GM23338 (cell line): Measurements from ENCODE around the gene MTREX. TPM values are rescaled to one million over a fixed set of nuclear protein-coding genes. Genes with fewer than 3 reads are reported as not detected.
A peak's percentile ranks its signal among the peaks of the same experiment; 100 is the strongest.

Experiments used
- ATAC-seq: fragments of 200-7000 bp; cut with Tn5 transposase; 3 replicates; pipeline ENCODE4 v1.9.1; 2020
- DNase-seq: peaks from one replicate; pipeline ENCODE4 v3.0.0-alpha.2; 2015; ENCODE audit warnings: low spot score
- H2AFZ ChIP-seq: fragments of 200-600 bp; sonication (generic); 2 replicates; pipeline ENCODE4 v1.8.0; 2016; ENCODE audit warnings: antibody characterized with exemption, mild to moderate bottlenecking, moderate library complexity
- H3F3A ChIP-seq: fragments of 200-600 bp; sonication (generic); replicated peaks from 2 replicates; pipeline ENCODE4 v1.8.0; 2017; ENCODE audit warnings: antibody characterized with exemption, mixed run types, low read depth
- H3K27ac ChIP-seq: fragments of 200-600 bp; sonication (generic); 2 replicates; pipeline ENCODE4 v1.6.1; 2016; ENCODE audit warnings: low read depth
- H3K27me3 ChIP-seq: fragments of 200-600 bp; sonication (generic); 2 replicates; pipeline ENCODE4 v1.8.0; 2016; ENCODE audit warnings: mild to moderate bottlenecking, mixed run types, moderate library complexity; ENCODE audit not compliant: insufficient read depth
- H3K36me3 ChIP-seq: fragments of 200-600 bp; sonication (generic); 2 replicates; pipeline ENCODE4 v1.8.0; 2016; ENCODE audit warnings: mild to moderate bottlenecking; ENCODE audit not compliant: insufficient read depth
- H3K4me1 ChIP-seq: fragments of 200-600 bp; sonication (generic); 2 replicates; pipeline ENCODE4 v1.8.0; 2016; ENCODE audit warnings: mild to moderate bottlenecking, moderate library complexity; ENCODE audit not compliant: insufficient read depth
- H3K4me2 ChIP-seq: fragments of 200-600 bp; sonication (generic); 2 replicates; pipeline ENCODE4 v1.7.1; 2017; ENCODE audit warnings: mixed run types
- H3K4me3 ChIP-seq: fragments of 200-600 bp; sonication (generic); 2 replicates; pipeline ENCODE4 v1.6.1; 2016; ENCODE audit warnings: mixed run types
- H3K79me2 ChIP-seq: fragments of 200-600 bp; sonication (generic); replicated peaks from 2 replicates; pipeline ENCODE4 v1.8.0; 2017; ENCODE audit warnings: mild to moderate bottlenecking; ENCODE audit not compliant: insufficient read depth
- H3K9me2 ChIP-seq: fragments of 200-600 bp; sonication (generic); 2 replicates; pipeline ENCODE4 v1.8.0; 2017; ENCODE audit not compliant: insufficient read depth
- H4K20me1 ChIP-seq: fragments of 200-600 bp; sonication (generic); replicated peaks from 2 replicates; pipeline ENCODE4 v1.8.0; 2017; ENCODE audit warnings: mild to moderate bottlenecking; ENCODE audit not compliant: insufficient read depth
- H3K27ac Mint-ChIP-seq: 2 replicates; pipeline ENCODE4 v1.8.0; 2020; ENCODE audit warnings: inconsistent platforms, mild to moderate bottlenecking, moderate library complexity, mixed read lengths
- H3K27me3 Mint-ChIP-seq: 3 replicates; pipeline ENCODE4 v1.8.0; 2022; ENCODE audit warnings: low read depth, mild to moderate bottlenecking, moderate library complexity, mixed read lengths, inconsistent platforms; ENCODE audit not compliant: insufficient read depth, poor library complexity
- H3K36me3 Mint-ChIP-seq: 3 replicates; pipeline ENCODE4 v1.8.0; 2021; ENCODE audit warnings: low read depth, mild to moderate bottlenecking, inconsistent platforms, moderate library complexity, mixed read lengths
- H3K4me1 Mint-ChIP-seq: 3 replicates; pipeline ENCODE4 v1.8.0; 2020; ENCODE audit warnings: mild to moderate bottlenecking, inconsistent platforms, mixed read lengths
- H3K4me3 Mint-ChIP-seq: 3 replicates; pipeline ENCODE4 v1.8.0; 2021; ENCODE audit warnings: moderate library complexity, mild to moderate bottlenecking, inconsistent platforms, mixed read lengths
- H3K9me3 Mint-ChIP-seq: 3 replicates; pipeline ENCODE4 v1.8.0; 2020; ENCODE audit warnings: moderate library complexity, mild to moderate bottlenecking, inconsistent platforms, mixed read lengths
- CREB1 ChIP-seq: fragments of 250-450 bp; sonication (Bioruptor Pico); IDR thresholded peaks from 2 replicates; pipeline ENCODE4 v1.5.0; 2020; ENCODE audit warnings: low read depth, mild to moderate bottlenecking, moderate library complexity
- ETS1 ChIP-seq: IDR thresholded peaks from 2 replicates; pipeline ENCODE4 v1.6.1; 2016; ENCODE audit warnings: antibody characterized with exemption
- EZH2phosphoT487 ChIP-seq: fragments of 200-600 bp; sonication (generic); IDR thresholded peaks from one replicate; pipeline ENCODE4 v1.8.1; 2018; ENCODE audit warnings: antibody characterized with exemption; ENCODE audit not compliant: unreplicated experiment
- NANOG ChIP-seq: IDR thresholded peaks from 2 replicates; pipeline ENCODE4 v1.6.1; 2016; ENCODE audit warnings: antibody characterized with exemption, borderline replicate concordance
- POLR2AphosphoS5 ChIP-seq: IDR thresholded peaks from 2 replicates; pipeline ENCODE4 v1.6.1; 2016; ENCODE audit warnings: antibody characterized with exemption, low read depth
- REST ChIP-seq: IDR thresholded peaks from one replicate; pipeline ENCODE4 v1.6.1; 2018; ENCODE audit warnings: antibody characterized with exemption; ENCODE audit not compliant: unreplicated experiment
- STAT1 ChIP-seq: IDR thresholded peaks from one replicate; pipeline ENCODE4 v1.6.1; 2016; ENCODE audit warnings: antibody characterized with exemption; ENCODE audit not compliant: unreplicated experiment
- ZNF114 ChIP-seq: fragments of 250-450 bp; sonication (Bioruptor Pico); IDR thresholded peaks from 2 replicates; pipeline ENCODE4 v1.5.0; 2020; ENCODE audit warnings: mild to moderate bottlenecking, moderate library complexity
- ZNF331 ChIP-seq: fragments of 250-450 bp; sonication (Bioruptor Pico); IDR thresholded peaks from 2 replicates; pipeline ENCODE4 v1.5.0; 2020; ENCODE audit warnings: low read depth, mild to moderate bottlenecking, moderate library complexity
- long read RNA-seq: library from polyadenylated mRNA; unstranded; transcript quantifications from one replicate; pipeline ENCODE4 v2.0.0, GENCODE V29; 2020; ENCODE audit not compliant: unreplicated experiment
- polyA plus RNA-seq: library from polyadenylated mRNA; unstranded; fragments of >200 nt; fragmentation: Nextera tagmentation; extraction: Ambion mirVana; gene quantifications from 2 replicates; pipeline ENCODE4 v1.2.1, GENCODE V29; 2016
- total RNA-seq: library from RNA; depleted of rRNA; stranded (reverse); fragments of >200 nt; shearing (Covaris generic); gene quantifications from 2 replicates; pipeline ENCODE4 v1.2.3, GENCODE V29; 2014; rRNA removed

MTREX gene
- total RNA-seq (94.9 and 97.0 TPM in 2 replicates), polyA plus RNA-seq (46.3 and 47.5 TPM in 2 replicates)
- long read RNA-seq, full-length matches to known transcripts, result 10 of 24 reads
- long read RNA-seq, partial matches to known transcripts, result 8 of 24 reads
- long read RNA-seq, other reads (novel, unspliced or antisense), result 6 of 24 reads

- Mint-ChIP-seq H3K9me3 (no peaks in the 10 kb centered on the region), H3K27me3 (no peaks in the 10 kb centered on the region), H3K36me3 (peaks cover 10% of the 10 kb centered on the region; the same call in 2 of the 3 replicates), H3K4me1 (peaks cover 13% of the 10 kb centered on the region; the same call in 2 of the 3 replicates), H3K27ac (no peak within 1 kb of the TSS), H3K4me3 (no peak within 1 kb of the TSS)
- Histone ChIP-seq H3K27ac (peak within 1 kb of the TSS; percentile 93), H2AFZ (peak within 1 kb of the TSS; percentile 78), H3K27me3 (no peaks in the 10 kb centered on the region), H3K4me3 (peak within 1 kb of the TSS; percentile 66), H3F3A (no peaks in the 10 kb centered on the region), H4K20me1 (peaks cover 8% of the 10 kb centered on the region), H3K4me1 (peaks cover 18% of the 10 kb centered on the region), H3K36me3 (no peaks in the 10 kb centered on the region), H3K79me2 (peaks cover 92% of the 10 kb centered on the region), H3K9me2 (no peaks in the 10 kb centered on the region), H3K4me2 (peak within 1 kb of the TSS; percentile 91)
- peak; percentile 98 for ATAC-seq
- TF ChIP-seq STAT1 (no peak), ZNF331 (CRISPR knock-in tag) (no peak), CREB1 (CRISPR knock-in tag) (peak; percentile 91), REST (no peak), ETS1 (no peak), NANOG (no peak), POLR2AphosphoS5 (peak; percentile 74)
- peak; percentile 94 for DNase-seq
Observed at GRCh38 chr5:55307383-55308253, at the start of gene MTREX, which contains the start of gene DHX29. Gene MTREX (plus strand): TSS chr5:55307989. CDS start chr5:55308014, 25 bp downstream. Gene DHX29 (minus strand): TSS chr5:55307694. CDS start chr5:55307573, 121 bp downstream.

- no peaks in the 10 kb centered on the region for H3K79me2 ChIP-seq
- no peaks in the 10 kb centered on the region for H3K9me2 ChIP-seq
- H4K20me1 ChIP-seq, result no peaks in the 10 kb centered on the region
- Mint-ChIP-seq H3K9me3 (no peaks in the 10 kb centered on the region), H3K4me3 (no peak overlapping the region), H3K27me3 (no peaks in the 10 kb centered on the region), H3K4me1 (peaks cover 4% of the 10 kb centered on the region; the same call in 2 of the 3 replicates), H3K36me3 (peaks cover 4% of the 10 kb centered on the region; the same call in 1 of the 3 replicates), H3K27ac (no peak overlapping the region)
- H2AFZ ChIP-seq, result no peak overlapping the region
- H3K4me3 ChIP-seq, result no peak overlapping the region
- H3K36me3 ChIP-seq, result peaks cover 11% of the 10 kb centered on the region
- no peaks in the 10 kb centered on the region for H3K27me3 ChIP-seq
- H3K4me1 ChIP-seq, result no peaks in the 10 kb centered on the region; the same call in 1 of the 2 replicates
- no peaks in the 10 kb centered on the region for H3F3A ChIP-seq
- DNase-seq, result no peak
- ATAC-seq, result no peak
- H3K4me2 ChIP-seq, result no peak overlapping the region
- no peak overlapping the region for H3K27ac ChIP-seq
- TF ChIP-seq ZNF114 (CRISPR knock-in tag) (no peak), EZH2phosphoT487 (no peak), STAT1 (no peak), NANOG (no peak), REST (no peak), ETS1 (no peak), POLR2AphosphoS5 (no peak), CREB1 (CRISPR knock-in tag) (no peak), ZNF331 (CRISPR knock-in tag) (no peak)
Observed at GRCh38 chr5:55258339-55258738, 49.5 kb upstream of the MTREX start.
